ENCODE data around the gene CELA2A. TPM values are rescaled to one million over a fixed set of nuclear protein-coding genes. Genes with fewer than 3 reads are reported as not detected.

The CELA2A gene
- total RNA-seq, 1 donor = not detected

DNA sequence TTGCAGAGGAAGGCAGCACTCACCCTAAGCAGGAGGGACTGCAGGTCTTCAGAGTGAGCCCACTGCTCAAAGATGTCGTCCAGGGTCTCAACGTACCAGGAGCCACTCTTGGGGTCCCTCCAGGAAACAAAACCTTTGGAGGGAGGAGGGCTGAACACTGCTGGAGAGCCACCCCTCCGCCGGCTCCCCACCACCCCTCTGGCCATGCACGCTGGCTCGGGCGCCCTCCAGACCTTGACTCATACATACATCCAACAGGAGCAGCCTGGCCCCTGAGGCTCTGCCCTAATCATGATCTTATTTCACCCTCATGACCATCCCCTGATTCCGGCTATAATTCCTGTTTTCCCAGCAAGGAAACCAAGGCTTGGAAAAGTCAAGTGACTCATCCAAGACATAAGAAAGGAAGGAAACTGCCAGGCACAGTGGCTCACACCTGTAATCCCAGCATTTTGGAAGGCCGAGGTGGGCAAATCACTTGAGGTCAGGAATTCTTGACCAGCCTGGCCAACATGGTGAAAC is 37.4 kb downstream of the CELA2A start:
- H3K4me3 ChIP-seq (ENCODE audit: low read depth, low read length) = no peak overlapping the region
- TF ChIP-seq, protein P1, sequence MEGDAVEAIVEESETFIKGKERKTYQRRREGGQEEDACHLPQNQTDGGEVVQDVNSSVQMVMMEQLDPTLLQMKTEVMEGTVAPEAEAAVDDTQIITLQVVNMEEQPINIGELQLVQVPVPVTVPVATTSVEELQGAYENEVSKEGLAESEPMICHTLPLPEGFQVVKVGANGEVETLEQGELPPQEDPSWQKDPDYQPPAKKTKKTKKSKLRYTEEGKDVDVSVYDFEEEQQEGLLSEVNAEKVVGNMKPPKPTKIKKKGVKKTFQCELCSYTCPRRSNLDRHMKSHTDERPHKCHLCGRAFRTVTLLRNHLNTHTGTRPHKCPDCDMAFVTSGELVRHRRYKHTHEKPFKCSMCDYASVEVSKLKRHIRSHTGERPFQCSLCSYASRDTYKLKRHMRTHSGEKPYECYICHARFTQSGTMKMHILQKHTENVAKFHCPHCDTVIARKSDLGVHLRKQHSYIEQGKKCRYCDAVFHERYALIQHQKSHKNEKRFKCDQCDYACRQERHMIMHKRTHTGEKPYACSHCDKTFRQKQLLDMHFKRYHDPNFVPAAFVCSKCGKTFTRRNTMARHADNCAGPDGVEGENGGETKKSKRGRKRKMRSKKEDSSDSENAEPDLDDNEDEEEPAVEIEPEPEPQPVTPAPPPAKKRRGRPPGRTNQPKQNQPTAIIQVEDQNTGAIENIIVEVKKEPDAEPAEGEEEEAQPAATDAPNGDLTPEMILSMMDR (IDR thresholded peaks at IDR 0.05; ENCODE audit: insufficient read depth, low read depth, low read length) = no peak
- DNase-seq (ENCODE audit: low read depth) = no peak

DNA sequence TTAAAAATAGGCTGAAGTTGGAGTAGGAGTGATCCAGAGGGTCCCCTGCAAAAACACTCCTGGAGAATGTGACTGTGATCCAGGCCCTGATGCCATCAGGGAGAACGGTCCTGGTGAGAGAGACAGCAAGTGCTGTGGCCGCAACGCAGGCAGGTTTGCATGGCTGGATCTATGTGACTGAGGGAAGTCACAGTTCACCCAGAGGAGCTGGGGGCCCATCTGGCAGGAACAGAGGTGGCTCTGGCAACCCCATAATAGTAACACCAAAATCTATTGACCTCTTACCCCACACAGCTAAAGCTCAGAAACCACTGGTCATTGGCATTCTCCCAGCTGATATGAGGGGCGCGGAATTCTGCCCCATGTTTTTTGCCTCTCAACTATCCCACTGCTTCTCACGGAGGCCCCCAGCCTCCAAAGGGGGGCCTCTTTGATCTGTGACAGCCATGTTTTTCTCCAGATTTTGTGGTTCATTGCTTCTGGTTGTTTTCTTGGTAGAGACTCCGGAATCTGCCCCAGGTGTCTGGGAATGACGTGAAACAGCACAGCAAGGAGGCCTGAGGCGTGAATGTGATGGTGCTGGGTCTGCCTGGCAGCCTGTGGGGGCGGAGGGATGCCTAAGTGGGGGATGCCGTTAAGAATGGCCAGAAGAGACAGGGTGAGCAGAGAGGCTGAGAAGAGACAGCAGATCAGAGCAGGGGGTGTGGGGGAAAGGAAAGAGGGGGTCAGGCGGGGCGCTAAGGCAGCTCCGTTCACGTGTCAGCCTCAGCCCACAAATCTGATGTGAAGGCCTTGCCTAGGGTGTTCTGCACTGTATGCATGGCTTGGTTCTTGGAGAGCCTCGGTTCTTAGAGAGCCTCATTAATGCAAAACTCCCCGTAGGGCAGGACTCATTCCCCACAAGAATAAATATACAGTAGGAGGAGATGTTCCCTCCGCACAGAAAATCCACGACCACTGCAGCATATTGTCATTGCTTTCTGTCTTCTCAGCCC is 43.9 kb downstream of the CELA2A start:
- H3K4me3 ChIP-seq (ENCODE audit: low read depth, low read length) = no peak overlapping the region
- TF ChIP-seq, protein P1 (IDR thresholded peaks at IDR 0.05; ENCODE audit: insufficient read depth, low read depth, low read length) = no peak
- no peak for DNase-seq (ENCODE audit: low read depth)

DNA sequence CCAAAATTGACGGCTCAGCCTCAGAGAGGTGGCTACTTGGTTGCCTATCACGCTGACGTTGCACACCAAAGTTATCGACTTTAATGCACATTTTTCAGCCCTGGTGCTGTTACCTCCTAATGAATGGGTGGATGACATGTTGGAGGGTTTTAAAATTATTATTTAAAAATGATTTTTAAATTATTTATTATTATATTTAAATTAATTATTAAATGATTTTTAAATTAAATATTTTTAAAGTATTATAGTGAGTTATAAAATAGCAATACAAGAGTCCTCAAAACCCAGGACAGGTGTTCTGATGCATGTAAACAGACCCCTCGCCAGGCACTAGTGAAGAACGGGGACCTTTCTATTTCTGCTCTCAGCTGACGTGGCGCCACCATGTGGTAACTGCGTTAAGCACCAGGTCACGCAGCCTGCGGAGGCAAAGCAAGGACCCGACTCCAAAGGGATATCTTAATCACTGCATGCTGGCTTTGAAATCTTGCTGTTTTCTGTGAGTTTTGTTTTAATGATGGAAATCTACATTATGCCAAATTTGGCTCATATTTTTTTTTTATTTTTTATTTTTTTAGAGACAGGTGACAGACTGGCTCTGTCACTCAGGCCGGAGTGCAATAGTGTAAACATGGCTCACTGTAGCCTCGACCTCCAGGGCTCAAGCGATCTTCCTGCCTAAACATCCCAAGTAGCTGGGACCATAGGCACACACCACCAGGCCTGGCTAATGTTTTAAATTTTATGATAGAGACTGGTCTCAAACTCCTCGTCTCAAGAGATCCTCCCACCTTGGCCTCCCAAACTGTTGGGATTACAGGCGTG is 44.9 kb downstream of the CELA2A start:
- DNase-seq (ENCODE audit: low read depth) = peak; percentile 59
- H3K4me3 ChIP-seq (ENCODE audit: low read depth, low read length) = no peak overlapping the region
- TF ChIP-seq, protein P1 (IDR thresholded peaks at IDR 0.05; ENCODE audit: insufficient read depth, low read depth, low read length) = peak; percentile 81

DNA sequence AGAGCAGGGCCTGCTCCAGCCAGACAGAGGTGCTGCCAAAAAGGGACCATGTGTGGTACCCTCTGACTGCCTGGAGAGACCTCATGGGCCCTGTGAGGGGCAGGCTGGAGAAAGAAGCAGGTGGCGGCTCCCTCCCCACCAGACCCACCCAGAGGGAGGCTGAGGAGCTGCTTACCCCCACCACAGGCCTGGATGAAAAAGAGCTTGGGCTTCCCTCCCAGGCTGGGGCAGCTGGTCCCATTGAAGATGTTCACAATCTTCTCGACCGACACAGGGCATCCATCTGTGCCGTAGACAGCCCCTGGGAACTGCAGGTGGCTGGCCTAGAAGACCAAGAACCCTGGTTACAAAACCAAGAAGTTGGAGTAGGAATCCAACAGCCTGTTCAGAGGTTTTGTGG is 47.9 kb downstream of the CELA2A start:
- H3K4me3 ChIP-seq (ENCODE audit: low read depth, low read length) = no peak overlapping the region
- DNase-seq (ENCODE audit: low read depth) = no peak
- TF ChIP-seq, protein P1 (IDR thresholded peaks at IDR 0.05; ENCODE audit: insufficient read depth, low read depth, low read length) = no peak

DNA sequence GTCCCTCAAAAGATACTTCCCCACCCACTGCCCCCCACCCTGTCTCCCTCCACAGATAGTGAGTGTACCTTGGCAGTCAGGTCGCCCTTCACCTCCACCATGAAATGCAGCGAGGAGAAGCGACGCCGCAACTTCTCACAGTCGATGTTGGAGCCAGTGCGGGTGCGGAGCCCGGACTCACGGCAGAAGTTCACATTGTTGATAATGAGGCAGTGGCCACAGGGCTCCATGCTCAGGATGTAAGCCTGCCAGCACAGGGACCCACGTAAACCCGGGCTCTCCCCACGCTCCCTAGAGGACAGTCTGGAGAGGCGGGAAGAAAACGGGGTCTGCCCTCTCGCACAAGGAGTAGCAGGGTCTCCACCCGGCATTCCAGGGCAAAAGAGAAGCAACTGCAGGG is 50.3 kb downstream of the CELA2A start:
- H3K4me3 ChIP-seq (ENCODE audit: low read depth, low read length) = no peak overlapping the region
- TF ChIP-seq, protein P1 (IDR thresholded peaks at IDR 0.05; ENCODE audit: insufficient read depth, low read depth, low read length) = no peak
- no peak for DNase-seq (ENCODE audit: low read depth)

DNA sequence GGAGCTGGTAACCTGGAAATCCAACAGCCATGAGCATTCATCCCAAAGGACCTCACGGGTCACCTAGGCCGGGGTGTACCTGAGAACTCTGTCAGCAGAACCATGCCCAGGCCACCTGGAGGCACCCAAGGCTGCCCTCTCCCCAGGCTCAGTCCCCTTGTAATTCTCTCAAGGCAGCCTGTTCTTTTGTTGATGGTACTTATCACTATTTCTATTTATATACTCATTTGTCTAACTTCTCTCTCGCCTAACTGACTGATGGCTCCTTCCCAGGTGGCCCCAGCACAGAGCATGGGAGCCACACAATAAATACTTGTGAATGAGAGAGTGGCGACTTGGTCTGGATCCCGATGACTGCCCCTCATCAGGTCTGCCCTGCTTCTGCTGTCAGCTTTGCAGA is 50.7 kb downstream of the CELA2A start:
- H3K4me3 ChIP-seq (ENCODE audit: low read depth, low read length) = no peak overlapping the region
- no peak for DNase-seq (ENCODE audit: low read depth)
- TF ChIP-seq, protein P1 (IDR thresholded peaks at IDR 0.05; ENCODE audit: insufficient read depth, low read depth, low read length) = no peak

Measured in fibroblast of villous mesenchyme (primary cell).